ENCODE measurements around the gene MTF1.

MTF1 gene

DNA sequence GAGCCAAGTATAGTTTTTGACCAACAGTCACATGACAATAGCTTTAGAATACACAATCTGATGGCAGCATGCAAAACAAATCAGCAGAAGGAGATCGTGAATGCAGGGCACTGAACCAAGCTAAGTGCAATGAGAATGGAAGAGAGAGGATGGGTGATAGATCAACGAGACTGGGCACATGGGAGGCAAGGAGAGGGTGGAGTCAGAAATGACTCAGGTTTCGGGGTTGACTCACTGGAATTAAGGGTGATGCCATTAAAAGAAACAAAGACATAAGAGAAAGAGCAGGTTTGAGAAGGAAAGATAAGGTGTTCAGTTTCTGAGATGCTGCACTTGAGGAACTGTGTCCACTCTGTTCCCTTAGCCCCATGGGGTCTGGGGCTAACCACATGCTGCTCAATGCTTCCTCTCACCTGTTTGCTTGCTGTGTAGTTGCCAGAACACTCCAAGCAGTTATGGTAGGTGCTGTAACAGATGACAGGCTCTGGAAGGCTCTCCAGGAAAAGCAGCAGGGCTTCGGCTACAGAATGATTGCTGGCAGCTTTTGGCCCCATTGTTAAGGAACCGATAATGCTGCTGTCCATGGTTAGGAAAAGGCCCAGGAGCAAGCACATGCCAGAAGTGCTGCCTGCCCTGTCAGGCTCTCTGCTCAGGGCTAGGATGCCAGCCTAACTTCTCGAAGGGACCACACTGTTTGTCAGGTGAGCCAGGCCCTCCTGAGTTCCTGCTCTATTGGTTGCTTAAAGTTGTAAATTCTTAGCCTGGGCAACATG, 6.1 kb upstream of the MTF1 start:
- no peak for DNase-seq (ENCODE audit: extremely low spot score)
- CTCF ChIA-PET: no interaction called here
- POLR2A ChIA-PET: no interaction called here
- TF ChIP-seq FOXK2 (IDR thresholded peaks at IDR 0.05) (no peak), FOXA1 (IDR thresholded peaks at IDR 0.05) (no peak), ZNF384 (IDR thresholded peaks at IDR 0.05) (no peak), L3MBTL2 (conservative IDR thresholded peaks at IDR 0.05) (no peak)

DNA sequence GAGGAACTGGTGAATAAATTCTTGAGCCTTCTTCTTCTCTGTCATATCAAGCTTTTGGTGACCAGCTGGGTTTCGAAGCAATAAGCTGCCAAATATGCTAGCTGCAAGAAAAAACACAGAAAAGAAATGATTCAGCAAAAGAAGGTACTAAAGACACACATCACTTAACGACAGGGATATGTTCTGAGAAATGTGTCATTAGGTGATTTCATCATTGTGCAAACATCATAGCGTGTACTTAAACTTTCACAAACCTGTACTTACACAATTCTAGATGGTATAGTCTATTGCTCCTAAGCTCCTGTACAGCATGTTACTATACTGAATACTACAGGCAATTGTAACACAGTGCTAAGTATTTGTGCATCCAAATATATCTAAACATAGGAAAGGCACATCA, 2.9 kb upstream of the MTF1 start:
- ChIA-PET POLR2A (interaction anchor here (1.8 kb wide), 1 partner anchor 54 kb away, joined by 4 read pairs; the partner anchor contains the start of genes C1orf122 and YRDC), CTCF (interaction anchor here (0.7 to 0.8 kb wide), 2 partner anchors 13 to 164 kb away, joined by 4 to 6 read pairs; no protein-coding TSS in a partner anchor)
- TF ChIP-seq ARNT (IDR thresholded peaks at IDR 0.05) (no peak), ELF4 (IDR thresholded peaks at IDR 0.05) (no peak), BHLHE40 (IDR thresholded peaks at IDR 0.05; ENCODE audit: borderline replicate concordance) (no peak), LEF1 (IDR thresholded peaks at IDR 0.05; ENCODE audit: borderline replicate concordance) (no peak), FOXM1 (IDR thresholded peaks at IDR 0.05; ENCODE audit: borderline replicate concordance) (no peak), CTBP1 (IDR thresholded peaks at IDR 0.05; ENCODE audit: borderline replicate concordance) (no peak), SUZ12 (IDR thresholded peaks at IDR 0.05) (no peak), ZNF384 (IDR thresholded peaks at IDR 0.05) (no peak), NFRKB (IDR thresholded peaks at IDR 0.05) (no peak), HDGF (IDR thresholded peaks at IDR 0.05; ENCODE audit: borderline replicate concordance) (no peak), TARDBP (IDR thresholded peaks at IDR 0.05) (no peak), SP1 (IDR thresholded peaks at IDR 0.05) (no peak), FOXA1 (IDR thresholded peaks at IDR 0.05) (no peak), FOXK2 (IDR thresholded peaks at IDR 0.05) (no peak)
- DNase-seq (ENCODE audit: extremely low spot score): no peak

DNA sequence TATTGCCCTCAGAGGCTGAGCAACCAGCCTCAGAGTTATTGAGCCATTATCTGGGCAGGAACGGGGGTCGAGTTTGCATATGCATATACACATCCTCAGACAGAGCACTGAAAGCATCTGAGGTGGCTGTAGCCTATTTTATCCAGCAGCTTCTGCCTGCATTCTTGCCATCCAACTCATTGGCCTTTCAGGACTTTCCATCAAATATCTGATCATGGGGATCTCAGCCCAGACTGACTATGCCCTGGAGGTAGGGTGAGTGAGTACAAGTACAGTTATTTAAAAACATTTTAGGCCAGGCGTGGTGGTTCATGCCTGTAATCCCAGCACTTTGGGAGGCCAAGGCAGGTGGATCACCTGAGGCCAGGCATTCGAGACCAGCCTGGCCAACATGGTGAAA, 1.8 kb upstream of the MTF1 start:
- TF ChIP-seq SUZ12 (IDR thresholded peaks at IDR 0.05): no peak
- no peak for TF ChIP-seq SP1 (IDR thresholded peaks at IDR 0.05)
- DNase-seq (ENCODE audit: extremely low spot score): no peak
- ChIA-PET POLR2A (interaction anchor here (1.8 kb wide), 1 partner anchor 53 kb away, joined by 4 read pairs; the partner anchor contains the start of genes C1orf122 and YRDC), CTCF (no interaction called here)

DNA sequence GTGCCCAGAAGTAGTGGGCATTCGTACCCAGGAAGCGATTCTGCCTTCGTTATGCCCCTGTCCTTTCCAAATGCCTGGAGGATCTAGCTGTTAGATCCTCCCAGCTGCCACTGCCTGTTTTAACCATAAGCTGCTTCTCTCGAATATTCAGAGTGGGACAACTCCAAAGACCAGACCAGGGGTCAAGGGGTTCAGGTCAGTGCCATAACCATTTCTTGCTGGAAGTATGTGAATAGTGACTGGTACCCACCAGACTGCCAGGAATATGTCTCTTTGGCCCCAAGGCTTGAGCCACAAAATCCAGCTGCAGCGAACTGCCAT, 914 bp upstream of the MTF1 start:
- ChIA-PET CTCF (interaction anchor here (0.8 to 1.9 kb wide), 5 partner anchors 8 to 32 kb away, joined by 3 to 8 read pairs (median 5); no protein-coding TSS in a partner anchor), POLR2A (interaction anchor here (0.9 to 3.0 kb wide), 9 partner anchors 10 to 186 kb away, joined by 3 to 31 read pairs (median 4); partner anchors contain the start of genes C1orf122, POU3F1 and YRDC)
- TF ChIP-seq FOXA1 (IDR thresholded peaks at IDR 0.05): no peak
- TF ChIP-seq ZNF384 (IDR thresholded peaks at IDR 0.05): no peak
- TF ChIP-seq, protein P1, sequence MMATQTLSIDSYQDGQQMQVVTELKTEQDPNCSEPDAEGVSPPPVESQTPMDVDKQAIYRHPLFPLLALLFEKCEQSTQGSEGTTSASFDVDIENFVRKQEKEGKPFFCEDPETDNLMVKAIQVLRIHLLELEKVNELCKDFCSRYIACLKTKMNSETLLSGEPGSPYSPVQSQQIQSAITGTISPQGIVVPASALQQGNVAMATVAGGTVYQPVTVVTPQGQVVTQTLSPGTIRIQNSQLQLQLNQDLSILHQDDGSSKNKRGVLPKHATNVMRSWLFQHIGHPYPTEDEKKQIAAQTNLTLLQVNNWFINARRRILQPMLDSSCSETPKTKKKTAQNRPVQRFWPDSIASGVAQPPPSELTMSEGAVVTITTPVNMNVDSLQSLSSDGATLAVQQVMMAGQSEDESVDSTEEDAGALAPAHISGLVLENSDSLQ (IDR thresholded peaks at IDR 0.05): no peak
- no peak for TF ChIP-seq SUZ12 (IDR thresholded peaks at IDR 0.05)
- no peak for TF ChIP-seq HDGF (IDR thresholded peaks at IDR 0.05; ENCODE audit: borderline replicate concordance)
- no peak for TF ChIP-seq FOXK2 (IDR thresholded peaks at IDR 0.05)
- no peak for TF ChIP-seq NFRKB (IDR thresholded peaks at IDR 0.05)
- TF ChIP-seq L3MBTL2 (conservative IDR thresholded peaks at IDR 0.05): no peak
- no peak for TF ChIP-seq ARNT (IDR thresholded peaks at IDR 0.05)
- TF ChIP-seq TARDBP (IDR thresholded peaks at IDR 0.05): no peak
- TF ChIP-seq ELF4 (IDR thresholded peaks at IDR 0.05): no peak
- TF ChIP-seq FOXM1 (IDR thresholded peaks at IDR 0.05; ENCODE audit: borderline replicate concordance): no peak

DNA sequence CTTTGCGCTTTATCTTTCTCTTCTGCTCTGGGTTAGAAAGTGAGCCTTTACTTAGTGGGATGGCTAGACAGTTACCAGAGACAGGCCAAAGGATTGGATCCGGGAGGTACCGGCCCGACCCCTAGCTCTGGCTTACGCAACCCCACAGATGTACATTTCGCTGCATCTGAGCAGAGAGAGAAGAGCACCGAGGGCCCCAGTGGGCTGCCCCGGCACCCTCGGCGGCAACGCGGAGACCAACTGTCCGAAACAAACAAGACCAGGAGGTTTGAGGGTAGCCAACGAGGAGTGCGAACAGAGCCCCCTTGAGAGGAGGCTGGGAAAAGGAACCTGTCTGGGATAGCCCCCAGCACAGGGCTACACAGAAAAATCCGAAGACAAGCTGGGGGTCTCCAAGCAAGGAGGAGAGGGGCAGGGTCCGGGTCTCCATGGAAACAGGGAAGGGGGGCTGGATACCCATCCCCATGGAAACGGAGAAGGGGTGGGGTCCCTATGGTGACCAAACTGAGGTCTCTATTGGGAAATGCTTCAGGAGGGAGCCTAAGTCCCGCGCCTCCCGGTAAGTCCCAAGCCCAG, 373 bp downstream of the MTF1 start:
- DNase-seq (ENCODE audit: extremely low spot score): no peak
- TF ChIP-seq BHLHE40 (IDR thresholded peaks at IDR 0.05; ENCODE audit: borderline replicate concordance) (no peak), ELF4 (IDR thresholded peaks at IDR 0.05) (no peak), LEF1 (IDR thresholded peaks at IDR 0.05; ENCODE audit: borderline replicate concordance) (no peak), HDGF (IDR thresholded peaks at IDR 0.05; ENCODE audit: borderline replicate concordance) (no peak), SP1 (IDR thresholded peaks at IDR 0.05) (no peak), L3MBTL2 (conservative IDR thresholded peaks at IDR 0.05) (no peak), NFRKB (IDR thresholded peaks at IDR 0.05) (no peak), FOXM1 (IDR thresholded peaks at IDR 0.05; ENCODE audit: borderline replicate concordance) (no peak), FOXK2 (IDR thresholded peaks at IDR 0.05) (no peak), ZNF384 (IDR thresholded peaks at IDR 0.05) (no peak), ARNT (IDR thresholded peaks at IDR 0.05) (no peak), FOXA1 (IDR thresholded peaks at IDR 0.05) (no peak), SUZ12 (IDR thresholded peaks at IDR 0.05) (no peak), CTBP1 (IDR thresholded peaks at IDR 0.05; ENCODE audit: borderline replicate concordance) (no peak), TARDBP (IDR thresholded peaks at IDR 0.05) (no peak)
- TF ChIP-seq, protein P1 (IDR thresholded peaks at IDR 0.05): no peak
- ChIA-PET POLR2A (interaction anchor here (0.8 to 3.0 kb wide), 18 partner anchors 8 to 256 kb away, joined by 3 to 31 read pairs (median 4); partner anchors contain the start of genes C1orf122, MANEAL, POU3F1 and UTP11), CTCF (interaction anchor here (0.6 to 1.9 kb wide), 2 partner anchors 13 to 628 kb away, joined by 3 to 8 read pairs; no protein-coding TSS in a partner anchor)

More for the DNA sequence above, 914 bp upstream of the MTF1 start:
- DNase-seq (ENCODE audit: extremely low spot score): no peak

DNA sequence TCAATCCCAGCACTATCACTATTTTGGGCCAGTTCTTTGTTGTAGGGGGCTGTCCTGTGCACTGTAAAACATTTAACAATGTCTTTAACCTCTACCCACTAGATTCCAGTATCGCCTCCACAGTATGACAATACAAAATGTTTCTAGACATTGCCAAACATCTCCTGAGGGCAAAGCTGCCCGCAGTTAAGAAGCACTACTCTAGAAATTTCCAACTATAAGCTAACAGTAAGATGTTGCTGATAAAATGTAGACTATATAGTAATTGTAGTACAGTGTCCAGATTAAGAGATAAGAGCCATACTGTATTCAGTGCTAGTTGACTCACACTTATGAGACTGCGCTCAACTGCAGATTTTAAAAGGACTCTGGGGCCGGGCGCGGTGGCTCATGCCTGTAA, 5.0 kb downstream of the MTF1 start:
- DNase-seq (ENCODE audit: extremely low spot score): no peak
- TF ChIP-seq CTBP1 (IDR thresholded peaks at IDR 0.05; ENCODE audit: borderline replicate concordance): no peak
- TF ChIP-seq TARDBP (IDR thresholded peaks at IDR 0.05): no peak
- TF ChIP-seq ELF4 (IDR thresholded peaks at IDR 0.05): no peak
- TF ChIP-seq SP1 (IDR thresholded peaks at IDR 0.05): no peak
- no peak for TF ChIP-seq ZNF384 (IDR thresholded peaks at IDR 0.05)
- no peak for TF ChIP-seq LEF1 (IDR thresholded peaks at IDR 0.05; ENCODE audit: borderline replicate concordance)
- TF ChIP-seq FOXK2 (IDR thresholded peaks at IDR 0.05): no peak
- no peak for TF ChIP-seq ARNT (IDR thresholded peaks at IDR 0.05)
- TF ChIP-seq BHLHE40 (IDR thresholded peaks at IDR 0.05; ENCODE audit: borderline replicate concordance): no peak
- TF ChIP-seq FOXA1 (IDR thresholded peaks at IDR 0.05): no peak
- TF ChIP-seq SUZ12 (IDR thresholded peaks at IDR 0.05): no peak
- TF ChIP-seq NFRKB (IDR thresholded peaks at IDR 0.05): no peak
- TF ChIP-seq HDGF (IDR thresholded peaks at IDR 0.05; ENCODE audit: borderline replicate concordance): no peak
- TF ChIP-seq FOXM1 (IDR thresholded peaks at IDR 0.05; ENCODE audit: borderline replicate concordance): no peak
- TF ChIP-seq, protein P1 (IDR thresholded peaks at IDR 0.05): no peak
- no peak for TF ChIP-seq L3MBTL2 (conservative IDR thresholded peaks at IDR 0.05)
- CTCF ChIA-PET: no interaction called here
- POLR2A ChIA-PET: no interaction called here

Measured in HEK293T (cell line).